Measurements from ENCODE around the gene PLSCR4. TPM values are rescaled to one million over a fixed set of nuclear protein-coding genes. Genes with fewer than 3 reads are reported as not detected.

The PLSCR4 gene
- polyA plus RNA-seq, 1 of the 3 experiments (the other 2 are of a cell fraction), result 0.05 TPM

DNA sequence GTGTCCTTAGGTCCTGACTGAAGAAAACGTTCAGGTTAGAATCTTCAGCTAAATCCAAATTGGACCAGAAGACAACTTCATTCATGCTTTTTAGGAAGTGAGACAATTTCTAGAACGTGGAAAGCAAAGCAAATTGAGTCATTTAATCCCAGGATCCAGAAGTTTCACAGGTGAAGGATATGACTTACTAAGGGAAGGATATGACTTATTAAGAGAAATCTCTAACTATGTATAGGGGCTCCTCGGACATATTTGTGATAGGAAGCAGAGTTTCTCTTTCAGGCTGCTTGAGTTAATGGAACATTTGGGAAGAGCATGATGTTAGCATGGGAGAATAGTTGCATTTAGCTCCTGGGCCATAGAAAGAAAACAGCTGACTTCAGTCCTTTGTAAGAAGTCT lies 73.8 kb downstream of the PLSCR4 start:
- H3K4me1 ChIP-seq (ENCODE audit: control insufficient read depth in 1 of 2, insufficient read depth in 2 of 2, low read depth in 1 of 2, low read length in 1 of 2), result no peaks in the 10 kb centered on the region

DNA sequence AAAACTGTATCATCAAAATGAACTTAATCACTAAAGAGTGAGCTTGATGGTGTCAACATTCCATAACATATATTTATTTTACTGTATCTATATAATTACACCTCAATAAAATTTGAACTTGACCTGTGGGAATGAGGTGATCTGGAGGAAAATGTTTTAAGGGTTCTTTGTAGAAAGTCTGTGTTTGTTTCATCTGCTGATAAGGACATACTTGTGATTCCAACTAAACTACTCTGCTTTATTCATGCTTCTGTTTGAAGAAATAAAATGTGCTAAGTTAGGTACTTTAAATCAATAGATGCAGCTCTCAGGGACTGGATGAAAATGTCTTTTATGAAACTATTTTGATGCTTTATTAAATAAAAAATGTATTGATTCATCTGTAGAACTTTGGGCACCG lies 78.3 kb downstream of the PLSCR4 start:
- CTCF ChIA-PET, result interaction anchor here (1.0 to 1.1 kb wide), 2 partner anchors 17 to 418 kb away, joined by 3 to 4 read pairs; no protein-coding TSS in a partner anchor
- WGBS (ENCODE audit: low lambda C conversion rate), result 9% methylated on average over 1 of the region's 1 CpG
- no peak for TF ChIP-seq FOSL2 (IDR thresholded peaks at IDR 0.05; ENCODE audit: borderline replicate concordance, low read depth)
- no peak for TF ChIP-seq EZH2phosphoT487 (IDR thresholded peaks at IDR 0.05; ENCODE audit: borderline replicate concordance, low read depth)
- TF ChIP-seq FOXJ3 (CRISPR knock-in tag; IDR thresholded peaks at IDR 0.05), result no peak
- TF ChIP-seq YY1 (IDR thresholded peaks at IDR 0.05; ENCODE audit: low read depth), result no peak
- no peak for TF ChIP-seq RFX5 (IDR thresholded peaks at IDR 0.05; ENCODE audit: low read length)
- TF ChIP-seq, protein P1, sequence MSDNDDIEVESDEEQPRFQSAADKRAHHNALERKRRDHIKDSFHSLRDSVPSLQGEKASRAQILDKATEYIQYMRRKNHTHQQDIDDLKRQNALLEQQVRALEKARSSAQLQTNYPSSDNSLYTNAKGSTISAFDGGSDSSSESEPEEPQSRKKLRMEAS (IDR thresholded peaks at IDR 0.05; ENCODE audit: low read depth), result no peak
- no peak for TF ChIP-seq NRF1 (IDR thresholded peaks at IDR 0.05; ENCODE audit: low read depth, low read length)
- TF ChIP-seq, protein P2, sequence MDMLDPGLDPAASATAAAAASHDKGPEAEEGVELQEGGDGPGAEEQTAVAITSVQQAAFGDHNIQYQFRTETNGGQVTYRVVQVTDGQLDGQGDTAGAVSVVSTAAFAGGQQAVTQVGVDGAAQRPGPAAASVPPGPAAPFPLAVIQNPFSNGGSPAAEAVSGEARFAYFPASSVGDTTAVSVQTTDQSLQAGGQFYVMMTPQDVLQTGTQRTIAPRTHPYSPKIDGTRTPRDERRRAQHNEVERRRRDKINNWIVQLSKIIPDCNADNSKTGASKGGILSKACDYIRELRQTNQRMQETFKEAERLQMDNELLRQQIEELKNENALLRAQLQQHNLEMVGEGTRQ (IDR thresholded peaks at IDR 0.05; ENCODE audit: borderline replicate concordance, low read depth, low read length), result no peak
- TF ChIP-seq, protein P3, sequence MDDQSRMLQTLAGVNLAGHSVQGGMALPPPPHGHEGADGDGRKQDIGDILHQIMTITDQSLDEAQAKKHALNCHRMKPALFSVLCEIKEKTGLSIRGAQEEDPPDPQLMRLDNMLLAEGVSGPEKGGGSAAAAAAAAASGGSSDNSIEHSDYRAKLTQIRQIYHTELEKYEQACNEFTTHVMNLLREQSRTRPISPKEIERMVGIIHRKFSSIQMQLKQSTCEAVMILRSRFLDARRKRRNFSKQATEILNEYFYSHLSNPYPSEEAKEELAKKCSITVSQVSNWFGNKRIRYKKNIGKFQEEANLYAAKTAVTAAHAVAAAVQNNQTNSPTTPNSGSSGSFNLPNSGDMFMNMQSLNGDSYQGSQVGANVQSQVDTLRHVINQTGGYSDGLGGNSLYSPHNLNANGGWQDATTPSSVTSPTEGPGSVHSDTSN (IDR thresholded peaks at IDR 0.05), result no peak
- no peak for TF ChIP-seq FOXM1 (IDR thresholded peaks at IDR 0.05; ENCODE audit: low read depth)
- TF ChIP-seq NFIC (IDR thresholded peaks at IDR 0.05; ENCODE audit: borderline replicate concordance), result no peak
- TF ChIP-seq CHD2 (IDR thresholded peaks at IDR 0.05; ENCODE audit: low read length, partially characterized antibody), result no peak
- no peak for TF ChIP-seq SIN3A (IDR thresholded peaks at IDR 0.05; ENCODE audit: borderline replicate concordance, low read depth, low read length)
- no peak for TF ChIP-seq TAF1 (IDR thresholded peaks at IDR 0.05; ENCODE audit: borderline replicate concordance, low read depth, low read length)
- TF ChIP-seq POLR2AphosphoS5 (IDR thresholded peaks at IDR 0.05; ENCODE audit: low read depth, low read length), result no peak
- TF ChIP-seq MEF2A (IDR thresholded peaks at IDR 0.05; ENCODE audit: borderline replicate concordance, low read depth), result no peak
- TF ChIP-seq GABPA (IDR thresholded peaks at IDR 0.05; ENCODE audit: low read depth), result no peak

More for the DNA sequence above, 73.8 kb downstream of the PLSCR4 start:
- H3K79me2 ChIP-seq (ENCODE audit: insufficient read depth), result no peaks in the 10 kb centered on the region
- no peaks in the 10 kb centered on the region for H4K20me1 ChIP-seq (ENCODE audit: insufficient read depth)
- ChIA-PET CTCF (interaction anchor here (1.0 to 3.9 kb wide), 3 partner anchors 11 to 13 kb away, joined by 5 to 13 read pairs (median 5); no protein-coding TSS in a partner anchor), POLR2A (no interaction called here)
- TF ChIP-seq JUND (IDR thresholded peaks at IDR 0.05) (no peak), SMC3 (IDR thresholded peaks at IDR 0.05; ENCODE audit: low read depth, low read length) (no peak), TEAD4 (IDR thresholded peaks at IDR 0.05; ENCODE audit: borderline replicate concordance, insufficient read depth) (no peak), RAD21 (IDR thresholded peaks at IDR 0.05; ENCODE audit: low read length) (no peak), TAF1 (IDR thresholded peaks at IDR 0.05; ENCODE audit: borderline replicate concordance, low read depth, low read length) (no peak), CHD2 (IDR thresholded peaks at IDR 0.05; ENCODE audit: low read length, partially characterized antibody) (no peak), RXRA (IDR thresholded peaks at IDR 0.05; ENCODE audit: borderline replicate concordance, low read depth) (no peak), ELF1 (IDR thresholded peaks at IDR 0.05) (no peak), POLR2AphosphoS5 (IDR thresholded peaks at IDR 0.05; ENCODE audit: low read depth, low read length) (no peak), NRF1 (IDR thresholded peaks at IDR 0.05; ENCODE audit: low read depth, low read length) (no peak), MEF2A (IDR thresholded peaks at IDR 0.05; ENCODE audit: borderline replicate concordance, low read depth) (no peak)
- TF ChIP-seq, protein P4, sequence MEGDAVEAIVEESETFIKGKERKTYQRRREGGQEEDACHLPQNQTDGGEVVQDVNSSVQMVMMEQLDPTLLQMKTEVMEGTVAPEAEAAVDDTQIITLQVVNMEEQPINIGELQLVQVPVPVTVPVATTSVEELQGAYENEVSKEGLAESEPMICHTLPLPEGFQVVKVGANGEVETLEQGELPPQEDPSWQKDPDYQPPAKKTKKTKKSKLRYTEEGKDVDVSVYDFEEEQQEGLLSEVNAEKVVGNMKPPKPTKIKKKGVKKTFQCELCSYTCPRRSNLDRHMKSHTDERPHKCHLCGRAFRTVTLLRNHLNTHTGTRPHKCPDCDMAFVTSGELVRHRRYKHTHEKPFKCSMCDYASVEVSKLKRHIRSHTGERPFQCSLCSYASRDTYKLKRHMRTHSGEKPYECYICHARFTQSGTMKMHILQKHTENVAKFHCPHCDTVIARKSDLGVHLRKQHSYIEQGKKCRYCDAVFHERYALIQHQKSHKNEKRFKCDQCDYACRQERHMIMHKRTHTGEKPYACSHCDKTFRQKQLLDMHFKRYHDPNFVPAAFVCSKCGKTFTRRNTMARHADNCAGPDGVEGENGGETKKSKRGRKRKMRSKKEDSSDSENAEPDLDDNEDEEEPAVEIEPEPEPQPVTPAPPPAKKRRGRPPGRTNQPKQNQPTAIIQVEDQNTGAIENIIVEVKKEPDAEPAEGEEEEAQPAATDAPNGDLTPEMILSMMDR (IDR thresholded peaks at IDR 0.05), result no peak
- no peak for DNase-seq
- H3K4me3 ChIP-seq (ENCODE audit: low read depth in 2 of 2, low read length in 1 of 2), result no peak overlapping the region
- H3K36me3 ChIP-seq (replicated peaks in 1 of 2; ENCODE audit: control insufficient read depth in 1 of 2, insufficient read depth in 2 of 2, low read length in 1 of 2), result no peaks in the 10 kb centered on the region
- H3K27me3 ChIP-seq (ENCODE audit: insufficient read depth), result no peaks in the 10 kb centered on the region; the same call in 1 of the 2 replicates
- H3K4me2 ChIP-seq, result no peak overlapping the region
- H3K9me3 ChIP-seq, result no peaks in the 10 kb centered on the region
- 6% methylated on average over 3 of the region's 3 CpGs for WGBS (ENCODE audit: low lambda C conversion rate)
- H3K27ac ChIP-seq (ENCODE audit: low read depth in 2 of 2, low read length in 1 of 2), result no peak overlapping the region
- H3F3A ChIP-seq (replicated peaks; ENCODE audit: insufficient read depth), result no peaks in the 10 kb centered on the region
- H3K9ac ChIP-seq, result no peak overlapping the region
- H3K9me2 ChIP-seq, result no peaks in the 10 kb centered on the region
- H2AFZ ChIP-seq (ENCODE audit: low read depth), result no peak overlapping the region

More for the DNA sequence above, 78.3 kb downstream of the PLSCR4 start:
- H4K20me1 ChIP-seq (ENCODE audit: insufficient read depth), result no peaks in the 10 kb centered on the region
- H3K27ac ChIP-seq (ENCODE audit: low read depth in 2 of 2, low read length in 1 of 2), result no peak overlapping the region
- H3K27me3 ChIP-seq (ENCODE audit: insufficient read depth), result no peaks in the 10 kb centered on the region
- no peak overlapping the region for H3K4me2 ChIP-seq
- H3K9ac ChIP-seq, result no peak overlapping the region
- POLR2A ChIA-PET, result no interaction called here
- no peak overlapping the region for H3K4me3 ChIP-seq (ENCODE audit: low read depth in 2 of 2, low read length in 1 of 2)
- DNase-seq, result no peak
- H3K9me2 ChIP-seq, result no peaks in the 10 kb centered on the region
- H3K4me1 ChIP-seq (ENCODE audit: control insufficient read depth in 1 of 2, insufficient read depth in 2 of 2, low read depth in 1 of 2, low read length in 1 of 2), result no peaks in the 10 kb centered on the region
- H3K36me3 ChIP-seq (replicated peaks in 1 of 2; ENCODE audit: control insufficient read depth in 1 of 2, insufficient read depth in 2 of 2, low read length in 1 of 2), result no peaks in the 10 kb centered on the region
- H3F3A ChIP-seq (replicated peaks; ENCODE audit: insufficient read depth), result no peaks in the 10 kb centered on the region
- no peaks in the 10 kb centered on the region for H3K79me2 ChIP-seq (ENCODE audit: insufficient read depth)
- no peaks in the 10 kb centered on the region for H3K9me3 ChIP-seq
- no peak overlapping the region for H2AFZ ChIP-seq (ENCODE audit: low read depth)
